Measurements from ENCODE around the gene ARHGAP24.

Gene ARHGAP24

GRCh38 chr4:85761803-85762528 lies 287.0 kb downstream of the ARHGAP24 start:
- Mint-ChIP-seq H3K4me1 (no peaks in the 10 kb centered on the region), H3K27ac (no peak overlapping the region), H3K36me3 (no peaks in the 10 kb centered on the region), H3K4me3 (no peak overlapping the region), H3K9me3 (peaks cover 10% of the 10 kb centered on the region)
- no peak for ATAC-seq
- no peak for DNase-seq (ENCODE audit: low spot score in 2 of 2)

DNA sequence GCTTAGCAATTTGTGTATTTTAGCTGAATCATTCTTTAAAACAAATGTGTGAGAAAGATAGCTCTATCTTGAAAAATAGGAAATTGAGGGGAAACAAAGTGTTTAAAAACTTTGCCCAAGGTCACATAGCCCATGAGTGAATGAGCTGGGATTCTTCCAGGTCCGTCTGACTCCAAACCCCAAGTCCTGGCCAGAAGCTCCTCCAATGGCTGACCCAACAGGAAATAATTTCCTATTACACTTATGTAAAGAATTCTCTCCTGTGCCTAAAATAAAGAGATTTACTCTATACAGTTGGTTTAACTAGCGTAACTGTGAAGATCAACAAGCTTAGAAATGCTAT lies 287.6 kb downstream of the ARHGAP24 start:
- no peak overlapping the region for H3K4me3 Mint-ChIP-seq
- DNase-seq (ENCODE audit: low spot score in 2 of 2) (no peak), ATAC-seq (no peak)
- no peaks in the 10 kb centered on the region for H3K36me3 Mint-ChIP-seq
- no peaks in the 10 kb centered on the region for H3K4me1 Mint-ChIP-seq
- H3K27ac Mint-ChIP-seq, result no peak overlapping the region
- peaks cover 12% of the 10 kb centered on the region for H3K9me3 Mint-ChIP-seq

- Mint-ChIP-seq H3K4me1 (no peaks in the 10 kb centered on the region), H3K4me3 (no peak overlapping the region), H3K27ac (no peak overlapping the region), H3K36me3 (no peaks in the 10 kb centered on the region), H3K9me3 (peaks cover 14% of the 10 kb centered on the region)
- DNase-seq (ENCODE audit: low spot score in 2 of 2) (no peak), ATAC-seq (no peak)
Observed at GRCh38 chr4:85763202-85763601, 288.3 kb downstream of the ARHGAP24 start.

DNA sequence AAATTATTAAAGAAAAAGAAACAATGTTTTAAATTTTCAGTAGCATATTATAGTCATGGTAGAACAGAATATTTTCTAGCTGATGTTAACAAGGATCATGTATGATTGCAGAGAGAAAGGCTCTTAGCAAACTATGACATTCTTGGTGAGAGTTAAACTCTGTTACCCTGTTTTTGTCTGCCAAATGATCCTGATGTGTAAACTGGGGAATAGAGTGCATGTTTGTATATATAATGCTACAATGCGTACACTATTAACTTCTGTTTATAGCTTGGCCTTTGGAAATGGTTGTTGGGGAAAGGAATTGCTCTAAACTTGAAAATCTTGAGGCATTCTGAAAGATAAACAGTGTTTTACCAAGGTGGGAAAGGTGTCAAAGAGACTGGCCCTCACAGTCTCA lies 292.7 kb downstream of the ARHGAP24 start:
- H3K4me3 Mint-ChIP-seq, result no peak overlapping the region

DNA sequence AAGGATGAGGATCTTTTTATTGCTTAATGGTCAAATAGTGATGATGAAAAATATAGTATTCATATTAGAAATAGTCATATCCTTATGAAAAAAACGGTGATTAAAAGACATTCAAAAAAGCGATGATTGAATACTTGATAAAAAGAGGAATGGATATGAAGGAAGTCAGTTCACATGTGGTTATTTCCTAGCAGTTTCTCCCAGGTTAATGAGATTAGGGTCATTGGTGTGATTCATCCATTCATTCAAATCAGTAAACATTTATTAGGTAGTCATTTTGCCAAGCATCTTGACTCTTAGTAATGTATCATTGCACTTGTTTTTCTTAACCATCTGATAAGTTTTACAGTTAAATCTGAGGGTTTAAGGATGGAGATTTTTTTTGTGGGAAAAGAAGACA lies 294.1 kb downstream of the ARHGAP24 start:
- no peaks in the 10 kb centered on the region for H3K4me1 Mint-ChIP-seq
- no peak overlapping the region for H3K27ac Mint-ChIP-seq
- DNase-seq (ENCODE audit: low spot score in 2 of 2) (no peak), ATAC-seq (no peak)
- no peaks in the 10 kb centered on the region for H3K36me3 Mint-ChIP-seq
- H3K4me3 Mint-ChIP-seq, result no peak overlapping the region
- peaks cover 14% of the 10 kb centered on the region for H3K9me3 Mint-ChIP-seq

More for the DNA sequence above, 292.7 kb downstream of the ARHGAP24 start:
- ATAC-seq (no peak), DNase-seq (ENCODE audit: low spot score in 2 of 2) (no peak)
- Mint-ChIP-seq H3K36me3 (no peaks in the 10 kb centered on the region), H3K27ac (no peak overlapping the region), H3K9me3 (peaks cover 8% of the 10 kb centered on the region), H3K4me1 (no peaks in the 10 kb centered on the region)

GRCh38 chr4:85772470-85772869 lies 297.5 kb downstream of the ARHGAP24 start:
- no peak for ATAC-seq
- H3K36me3 Mint-ChIP-seq, result no peaks in the 10 kb centered on the region

GRCh38 chr4:85773372-85773771 lies 298.4 kb downstream of the ARHGAP24 start:
- Mint-ChIP-seq H3K27ac (no peak overlapping the region), H3K4me3 (no peak overlapping the region), H3K36me3 (no peaks in the 10 kb centered on the region), H3K9me3 (peaks cover 14% of the 10 kb centered on the region), H3K4me1 (no peaks in the 10 kb centered on the region)
- ATAC-seq, result no peak
- DNase-seq (ENCODE audit: low spot score in 2 of 2), result no peak

More at GRCh38 chr4:85772470-85772869, 297.5 kb downstream of the ARHGAP24 start:
- Mint-ChIP-seq H3K9me3 (peaks cover 19% of the 10 kb centered on the region), H3K4me1 (no peaks in the 10 kb centered on the region), H3K4me3 (no peak overlapping the region), H3K27ac (no peak overlapping the region)
- no peak for DNase-seq (ENCODE audit: low spot score in 2 of 2)

DNA sequence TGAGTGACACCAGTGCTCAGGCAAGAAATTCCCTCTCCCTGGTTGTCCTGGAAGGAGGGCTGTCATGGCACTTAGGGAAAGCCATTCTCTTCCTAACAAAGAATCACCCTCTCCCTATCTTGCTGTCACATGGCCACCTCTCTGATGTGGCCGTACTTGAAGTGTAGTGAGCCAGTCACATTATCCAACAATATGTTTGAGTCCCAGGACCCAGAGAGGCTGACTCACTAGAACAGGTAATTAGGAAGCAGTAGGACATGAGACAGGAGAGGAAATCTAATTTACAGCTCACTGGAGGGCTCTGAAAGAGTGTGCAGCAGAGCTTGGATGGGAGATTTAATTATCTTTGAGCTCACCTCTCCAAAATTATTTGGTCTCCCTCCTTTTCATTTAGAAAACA lies 299.1 kb downstream of the ARHGAP24 start:
- ATAC-seq (no peak), DNase-seq (ENCODE audit: low spot score in 2 of 2) (no peak)
- no peak overlapping the region for H3K4me3 Mint-ChIP-seq
- H3K27ac Mint-ChIP-seq, result no peak overlapping the region
- H3K9me3 Mint-ChIP-seq, result peaks cover 14% of the 10 kb centered on the region
- H3K36me3 Mint-ChIP-seq, result no peaks in the 10 kb centered on the region
- H3K4me1 Mint-ChIP-seq, result no peaks in the 10 kb centered on the region

DNA sequence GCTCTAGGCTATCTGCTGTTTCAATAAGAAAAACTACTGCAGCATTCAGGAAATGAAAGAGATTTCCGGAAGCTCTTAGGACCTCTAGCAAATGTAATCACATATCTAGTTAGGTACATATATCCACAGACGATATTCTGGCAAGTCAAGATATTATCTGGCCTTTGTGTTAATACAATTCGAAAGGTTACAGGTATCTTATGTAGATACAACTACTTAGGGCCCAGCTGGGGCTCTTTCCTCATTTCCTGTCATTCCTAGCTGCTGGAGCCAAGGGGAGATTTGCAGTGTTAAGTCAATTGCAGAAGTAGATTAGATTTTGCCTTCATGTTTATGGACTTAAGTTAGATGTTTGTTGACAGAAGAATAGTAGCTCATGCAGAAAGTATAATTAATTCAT lies 299.5 kb downstream of the ARHGAP24 start:
- no peak overlapping the region for H3K4me3 Mint-ChIP-seq
- ATAC-seq (no peak), DNase-seq (ENCODE audit: low spot score in 2 of 2) (no peak)
- H3K9me3 Mint-ChIP-seq, result peaks cover 16% of the 10 kb centered on the region
- no peaks in the 10 kb centered on the region for H3K36me3 Mint-ChIP-seq
- no peaks in the 10 kb centered on the region for H3K4me1 Mint-ChIP-seq
- no peak overlapping the region for H3K27ac Mint-ChIP-seq

GRCh38 chr4:85776096-85776495 lies 301.1 kb downstream of the ARHGAP24 start:
- ATAC-seq, result no peak
- no peaks in the 10 kb centered on the region for H3K4me1 Mint-ChIP-seq
- H3K9me3 Mint-ChIP-seq, result peaks cover 16% of the 10 kb centered on the region
- H3K27ac Mint-ChIP-seq, result no peak overlapping the region
- H3K4me3 Mint-ChIP-seq, result no peak overlapping the region
- DNase-seq (ENCODE audit: low spot score in 2 of 2), result no peak
- H3K36me3 Mint-ChIP-seq, result no peaks in the 10 kb centered on the region

DNA sequence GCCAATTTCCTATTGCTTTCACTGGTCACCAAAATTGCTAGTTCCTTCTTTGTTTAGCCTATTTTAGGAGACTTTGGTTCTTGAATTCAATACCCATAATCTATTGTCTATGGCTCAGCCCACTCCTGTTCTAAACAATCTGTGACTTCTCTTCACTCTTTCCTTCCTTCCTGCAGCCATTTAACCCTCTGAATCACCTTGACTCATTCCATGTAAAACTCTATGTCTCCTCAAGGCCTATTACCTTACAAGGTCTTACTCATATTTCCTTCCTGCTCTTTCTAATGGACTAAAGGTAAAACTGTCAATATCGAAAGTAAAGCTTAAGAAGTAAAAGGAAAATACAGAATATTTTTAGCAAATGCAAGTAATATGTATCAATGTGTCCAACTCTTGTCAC lies 301.6 kb downstream of the ARHGAP24 start:
- ATAC-seq, result no peak
- Mint-ChIP-seq H3K4me3 (no peak overlapping the region), H3K9me3 (peaks cover 16% of the 10 kb centered on the region), H3K36me3 (no peaks in the 10 kb centered on the region), H3K27ac (no peak overlapping the region), H3K4me1 (no peaks in the 10 kb centered on the region)
- DNase-seq (ENCODE audit: low spot score in 2 of 2), result no peak

DNA sequence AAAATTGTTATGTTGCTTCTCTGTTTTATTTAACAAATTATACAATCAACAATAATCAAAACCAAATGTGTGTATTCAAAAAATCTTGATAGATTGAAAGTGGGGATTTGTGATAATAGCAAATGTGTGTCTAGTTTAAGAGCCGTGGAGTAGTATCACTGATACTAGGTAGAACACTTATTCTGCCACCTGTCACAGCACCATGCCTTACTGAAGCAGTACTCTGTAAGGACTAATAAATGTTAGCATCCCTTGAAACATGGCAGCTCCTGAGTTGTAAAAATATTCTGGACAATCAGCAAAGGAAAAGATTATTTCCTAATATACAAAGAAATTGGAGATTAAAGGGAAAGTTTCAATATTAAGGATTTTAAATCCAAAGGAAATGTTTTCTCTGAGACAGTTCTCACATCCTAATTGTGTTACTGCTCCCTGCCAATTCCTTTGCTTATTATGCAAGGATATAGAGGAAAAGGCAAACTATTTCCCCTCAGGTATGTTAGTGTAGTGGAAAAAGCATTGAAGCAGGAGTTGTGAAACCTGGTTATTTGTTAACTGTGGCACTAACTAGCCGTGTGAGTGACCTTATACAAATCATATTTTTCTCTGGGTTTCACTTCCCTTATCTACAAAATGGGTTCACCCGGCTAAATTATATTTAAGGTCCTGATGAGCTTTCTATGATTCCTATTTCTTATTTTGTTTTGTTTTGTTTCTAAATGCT lies 303.1 kb downstream of the ARHGAP24 start:
- Mint-ChIP-seq H3K36me3 (no peaks in the 10 kb centered on the region), H3K4me1 (no peaks in the 10 kb centered on the region), H3K27ac (no peak overlapping the region), H3K9me3 (peaks cover 14% of the 10 kb centered on the region), H3K4me3 (no peak overlapping the region)
- DNase-seq (ENCODE audit: low spot score in 2 of 2), result no peak
- ATAC-seq, result no peak

DNA sequence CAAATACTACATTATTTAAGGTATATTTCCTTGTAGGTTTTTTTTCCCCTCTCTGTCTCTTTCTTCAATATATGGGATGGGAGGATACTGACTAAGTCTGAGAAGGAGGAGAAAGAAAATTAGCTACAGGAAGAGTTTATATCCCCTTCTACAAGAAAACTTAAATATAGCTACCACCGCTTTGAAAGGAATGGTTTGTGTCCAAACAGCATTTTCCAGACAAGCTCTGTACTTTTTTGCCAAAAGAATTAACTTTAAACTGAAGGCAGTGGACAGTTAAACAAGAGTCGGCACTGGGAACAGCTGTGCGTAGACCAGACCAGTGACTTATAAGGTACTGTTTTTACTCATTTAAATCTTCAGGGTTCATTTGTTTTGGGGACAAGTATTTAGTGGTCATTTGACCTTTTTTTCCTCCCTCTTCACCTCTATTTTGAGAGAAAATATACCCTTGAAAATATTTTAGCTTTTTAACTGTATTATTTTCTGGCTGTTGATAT lies 303.7 kb downstream of the ARHGAP24 start:
- Mint-ChIP-seq H3K4me3 (no peak overlapping the region), H3K9me3 (peaks cover 10% of the 10 kb centered on the region), H3K36me3 (no peaks in the 10 kb centered on the region), H3K4me1 (no peaks in the 10 kb centered on the region), H3K27ac (no peak overlapping the region)
- ATAC-seq (no peak), DNase-seq (ENCODE audit: low spot score in 2 of 2) (no peak)

- no peaks in the 10 kb centered on the region for H3K4me1 Mint-ChIP-seq
Observed at GRCh38 chr4:85779165-85779564, 304.2 kb downstream of the ARHGAP24 start.

GRCh38 chr4:85780664-85781063 lies 305.7 kb downstream of the ARHGAP24 start:
- Mint-ChIP-seq H3K36me3 (no peaks in the 10 kb centered on the region), H3K27ac (no peak overlapping the region), H3K4me1 (no peaks in the 10 kb centered on the region), H3K9me3 (peaks cover 12% of the 10 kb centered on the region), H3K4me3 (no peak overlapping the region)
- ATAC-seq (no peak), DNase-seq (ENCODE audit: low spot score in 2 of 2) (no peak)

More at GRCh38 chr4:85779165-85779564, 304.2 kb downstream of the ARHGAP24 start:
- peaks cover 12% of the 10 kb centered on the region for H3K9me3 Mint-ChIP-seq
- no peak overlapping the region for H3K27ac Mint-ChIP-seq
- DNase-seq (ENCODE audit: low spot score in 2 of 2) (no peak), ATAC-seq (no peak)
- no peaks in the 10 kb centered on the region for H3K36me3 Mint-ChIP-seq
- no peak overlapping the region for H3K4me3 Mint-ChIP-seq

DNA sequence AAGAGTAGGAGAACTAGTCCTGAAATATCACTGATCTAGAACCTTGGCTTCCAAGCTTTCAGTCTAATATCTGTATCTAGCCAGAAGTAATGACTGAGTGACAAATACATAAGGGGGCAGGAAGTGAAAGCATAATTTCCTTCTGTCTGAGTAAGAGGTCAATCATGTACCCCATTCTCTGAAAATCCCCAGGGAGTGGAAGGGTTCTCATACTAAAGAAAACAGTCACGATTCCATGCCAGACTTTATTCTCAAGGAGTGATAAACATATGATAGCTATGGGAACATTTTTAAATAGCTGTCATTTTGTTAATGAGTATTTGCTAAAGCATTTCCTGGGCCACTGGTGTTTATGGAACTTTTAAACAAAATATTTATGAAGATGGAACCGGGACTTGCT lies 308.5 kb downstream of the ARHGAP24 start:
- peaks cover 20% of the 10 kb centered on the region for H3K9me3 Mint-ChIP-seq
- no peaks in the 10 kb centered on the region for H3K4me1 Mint-ChIP-seq
- no peak overlapping the region for H3K27ac Mint-ChIP-seq
- ATAC-seq (no peak), DNase-seq (ENCODE audit: low spot score in 2 of 2) (no peak)
- H3K36me3 Mint-ChIP-seq, result no peaks in the 10 kb centered on the region
- no peak overlapping the region for H3K4me3 Mint-ChIP-seq
